Measurements from ENCODE around the gene CDK11A.

GRCh38 chr1:1761504-1762376, 37.6 kb upstream of the CDK11A start:
- TF ChIP-seq CTCF (IDR thresholded peaks at IDR 0.05) (no peak), POLR2A (IDR thresholded peaks at IDR 0.05) (no peak)

All from body of pancreas (tissue), 4 donors.